NCI-H524 treated with DMSO at 0.1 percent for 48 hours (cell line): ENCODE data around the gene SPEN.

Experiments
- DNase-seq: peaks from one replicate; lab custom pipeline; 2025; lab: John Stamatoyannopoulos, UW

The SPEN gene

GRCh38 chr1:15935056-15935950 is 87.8 kb downstream of the SPEN start:
- no peak for DNase-seq

GRCh38 chr1:15936025-15936424 is 88.5 kb downstream of the SPEN start:
- DNase-seq: no peak

- DNase-seq: no peak
Measured at GRCh38 chr1:15937146-15937545, 89.6 kb downstream of the SPEN start.

GRCh38 chr1:15937706-15938168 is 90.2 kb downstream of the SPEN start:
- no peak for DNase-seq

GRCh38 chr1:15938628-15939161 is 91.2 kb downstream of the SPEN start:
- DNase-seq: no peak

GRCh38 chr1:15939181-15940109 is 91.9 kb downstream of the SPEN start:
- DNase-seq: no peak

GRCh38 chr1:15940110-15941043 is 92.9 kb downstream of the SPEN start:
- no peak for DNase-seq

GRCh38 chr1:15941044-15941840 is 93.7 kb downstream of the SPEN start:
- DNase-seq: no peak

- DNase-seq: no peak
Measured at GRCh38 chr1:15941899-15942660, 94.6 kb downstream of the SPEN start.

- no peak for DNase-seq
Measured at GRCh38 chr1:15942661-15943327, 95.3 kb downstream of the SPEN start.

- DNase-seq: no peak
Measured at GRCh38 chr1:15943328-15943991, 96.0 kb downstream of the SPEN start.

GRCh38 chr1:15943992-15944307 is 96.4 kb downstream of the SPEN start:
- no peak for DNase-seq

GRCh38 chr1:15944308-15945010 is 97.0 kb downstream of the SPEN start:
- no peak for DNase-seq

- DNase-seq: no peak
Measured at GRCh38 chr1:15945011-15945831, 97.7 kb downstream of the SPEN start.

GRCh38 chr1:15945832-15946448 is 98.4 kb downstream of the SPEN start:
- no peak for DNase-seq

- no peak for DNase-seq
Measured at GRCh38 chr1:15946571-15947381, 99.3 kb downstream of the SPEN start.
